Bronchial epithelial cell (primary cell): ENCODE data around the gene TMPRSS9. TPM values are rescaled to one million over a fixed set of nuclear protein-coding genes. Genes with fewer than 3 reads are reported as not detected.

Source experiments
- DNase-seq: peaks from one replicate; pipeline ENCODE4 v3.0.0-alpha.2; 2010; ENCODE audit warnings: low read depth
- FAIRE-seq: peaks from 2 replicates; lab custom pipeline; 2011; peaks lifted over from hg19 to GRCh38; lab: Jason Lieb, UNC
- H3K27me3 ChIP-seq: 2 replicates; pipeline ENCODE4 v1.5.1; 2011; ENCODE audit warnings: low read length; ENCODE audit not compliant: control insufficient read depth, insufficient read depth
- H3K36me3 ChIP-seq: 2 replicates; pipeline ENCODE4 v1.5.1; 2011; ENCODE audit warnings: low read length; ENCODE audit not compliant: control insufficient read depth, insufficient read depth
- H3K4me3 ChIP-seq: 2 replicates; pipeline ENCODE4 v1.5.1; 2011; ENCODE audit warnings: mild to moderate bottlenecking, low read depth, low read length, control low read depth
- total RNA-seq: library from RNA; depleted of rRNA; stranded (reverse); fragments of >200 nt; gene quantifications from 2 replicates; pipeline ENCODE4 v1.2.1, GENCODE V29; 2014
- TF ChIP-seq, protein P1 (sequence below): IDR thresholded peaks from 2 replicates; pipeline ENCODE4 v1.5.1; 2011; ENCODE audit warnings: mild to moderate bottlenecking, moderate library complexity, low read length, control low read depth, inconsistent platforms; ENCODE audit not compliant: insufficient read depth, severe bottlenecking

TMPRSS9 gene
- total RNA-seq, 1 donor from 2014 or later, result not detected

DNA sequence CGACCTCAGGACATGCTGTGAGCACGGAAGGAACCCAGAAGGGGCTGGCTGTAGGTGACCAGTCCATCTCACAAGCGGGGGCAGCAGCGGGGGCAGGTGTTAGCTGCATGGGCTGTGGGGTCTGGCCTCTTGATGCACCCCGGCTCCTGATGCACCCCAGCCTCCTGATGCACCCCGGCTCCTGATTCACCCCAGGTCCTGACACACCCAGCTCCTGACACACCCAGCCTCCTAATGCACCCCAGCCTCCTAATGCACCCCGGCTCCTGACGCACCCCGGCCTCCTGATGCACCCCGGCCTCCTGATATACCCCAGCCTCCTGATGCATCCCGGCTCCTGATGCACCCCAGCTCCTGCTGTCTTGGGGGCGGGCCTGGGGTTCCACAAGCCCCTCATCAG, 39.1 kb upstream of the TMPRSS9 start:
- no peak for FAIRE-seq
- DNase-seq, result no peak
- Histone ChIP-seq H3K4me3 (no peak overlapping the region), H3K36me3 (peaks cover 12% of the 10 kb centered on the region), H3K27me3 (peaks cover 1% of the 10 kb centered on the region)
- TF ChIP-seq, protein P1, sequence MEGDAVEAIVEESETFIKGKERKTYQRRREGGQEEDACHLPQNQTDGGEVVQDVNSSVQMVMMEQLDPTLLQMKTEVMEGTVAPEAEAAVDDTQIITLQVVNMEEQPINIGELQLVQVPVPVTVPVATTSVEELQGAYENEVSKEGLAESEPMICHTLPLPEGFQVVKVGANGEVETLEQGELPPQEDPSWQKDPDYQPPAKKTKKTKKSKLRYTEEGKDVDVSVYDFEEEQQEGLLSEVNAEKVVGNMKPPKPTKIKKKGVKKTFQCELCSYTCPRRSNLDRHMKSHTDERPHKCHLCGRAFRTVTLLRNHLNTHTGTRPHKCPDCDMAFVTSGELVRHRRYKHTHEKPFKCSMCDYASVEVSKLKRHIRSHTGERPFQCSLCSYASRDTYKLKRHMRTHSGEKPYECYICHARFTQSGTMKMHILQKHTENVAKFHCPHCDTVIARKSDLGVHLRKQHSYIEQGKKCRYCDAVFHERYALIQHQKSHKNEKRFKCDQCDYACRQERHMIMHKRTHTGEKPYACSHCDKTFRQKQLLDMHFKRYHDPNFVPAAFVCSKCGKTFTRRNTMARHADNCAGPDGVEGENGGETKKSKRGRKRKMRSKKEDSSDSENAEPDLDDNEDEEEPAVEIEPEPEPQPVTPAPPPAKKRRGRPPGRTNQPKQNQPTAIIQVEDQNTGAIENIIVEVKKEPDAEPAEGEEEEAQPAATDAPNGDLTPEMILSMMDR, result no peak

DNA sequence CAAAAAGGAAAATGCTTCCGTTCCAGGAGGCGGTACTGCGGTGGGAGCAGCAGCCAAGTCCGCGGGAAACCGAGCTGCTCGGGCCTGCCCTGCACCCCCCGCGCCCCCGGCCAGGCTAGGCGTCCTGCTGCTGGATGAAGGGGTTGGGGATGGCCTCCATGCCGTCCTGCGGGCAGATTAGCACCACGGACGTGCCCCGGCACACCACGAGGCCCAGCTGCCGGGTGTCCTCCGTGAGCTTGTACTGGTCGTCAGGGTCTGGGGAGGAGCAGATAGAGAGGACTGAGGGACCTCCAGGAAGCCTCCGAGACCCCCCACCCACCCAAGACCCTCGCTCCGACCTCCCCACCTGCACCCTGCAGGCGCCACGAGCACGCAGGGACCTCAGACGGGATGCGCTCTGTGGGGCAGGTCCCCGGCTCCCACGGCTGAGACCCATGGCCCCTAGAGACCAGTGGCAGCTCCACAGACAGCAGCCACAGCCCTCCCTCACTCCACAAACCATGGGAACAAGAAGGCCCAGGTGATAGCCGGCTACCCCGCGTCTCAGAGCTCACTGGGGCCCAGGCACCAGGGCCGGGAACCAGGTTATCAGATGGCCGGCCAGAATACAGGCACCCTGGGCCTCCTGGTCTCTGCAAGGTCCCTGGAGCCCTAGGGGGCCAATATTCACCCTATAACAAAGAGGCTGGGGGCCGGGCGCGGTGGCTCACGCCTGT, 38.3 kb upstream of the TMPRSS9 start:
- Histone ChIP-seq H3K27me3 (peaks cover 1% of the 10 kb centered on the region), H3K36me3 (peaks cover 14% of the 10 kb centered on the region), H3K4me3 (no peak overlapping the region)
- DNase-seq, result no peak
- TF ChIP-seq, protein P1, result no peak
- no peak for FAIRE-seq

DNA sequence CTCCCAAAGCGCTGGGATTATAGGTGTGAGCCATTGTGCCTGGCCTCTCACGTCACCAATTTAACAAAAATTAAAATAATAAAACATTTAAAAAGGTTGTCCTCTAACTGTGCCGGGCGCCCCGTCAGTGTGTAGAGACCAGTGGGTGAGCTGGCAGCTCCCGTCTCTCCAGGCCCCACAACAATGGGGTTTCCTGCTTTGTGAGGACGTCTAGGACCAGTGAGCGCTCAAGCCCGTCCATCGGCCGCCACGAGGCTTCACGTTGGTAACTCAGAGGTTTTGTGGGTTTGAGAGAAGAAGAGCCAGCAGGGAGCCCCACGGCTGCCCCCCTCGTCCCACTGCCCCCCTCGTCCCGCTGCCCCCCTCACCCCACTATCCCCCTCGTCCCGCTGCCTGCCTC, 36.4 kb upstream of the TMPRSS9 start:
- Histone ChIP-seq H3K27me3 (no peaks in the 10 kb centered on the region), H3K4me3 (no peak overlapping the region), H3K36me3 (peaks cover 15% of the 10 kb centered on the region)
- no peak for DNase-seq
- TF ChIP-seq, protein P1, result no peak
- FAIRE-seq, result no peak

GRCh38 chr19:2324220-2324948, 35.7 kb upstream of the TMPRSS9 start:
- no peak for FAIRE-seq
- H3K36me3 ChIP-seq, result peaks cover 15% of the 10 kb centered on the region

GRCh38 chr19:2325281-2326046, 34.6 kb upstream of the TMPRSS9 start:
- TF ChIP-seq, protein P1, result no peak
- Histone ChIP-seq H3K36me3 (peaks cover 15% of the 10 kb centered on the region), H3K27me3 (no peaks in the 10 kb centered on the region), H3K4me3 (no peak overlapping the region)
- DNase-seq (no peak), FAIRE-seq (no peak)

More at GRCh38 chr19:2324220-2324948, 35.7 kb upstream of the TMPRSS9 start:
- Histone ChIP-seq H3K27me3 (no peaks in the 10 kb centered on the region), H3K4me3 (no peak overlapping the region)
- TF ChIP-seq, protein P1, result no peak
- DNase-seq, result no peak
